Liver (tissue), 9 donors: ENCODE results near the gene CASZ1. TPM values are rescaled to one million over a fixed set of nuclear protein-coding genes. Genes with fewer than 3 reads are reported as not detected.

Source experiments
- DNase-seq: peaks from one replicate; pipeline ENCODE4 v3.0.0-alpha.2; 2017; ENCODE audit warnings: low spot score
- H3K27ac ChIP-seq, 2 donors: one replicate each; pipeline ENCODE4 v1.7.0; 2013; ENCODE audit warnings: inconsistent platforms in 2 of 2, low read length in 2 of 2, control low read depth in 1 of 2, low read depth in 1 of 2, mild to moderate bottlenecking in 1 of 2
- H3K27me3 ChIP-seq, 4 donors: one replicate each; pipeline versions ENCODE4 v1.6.1 to v1.7.0; 2013; ENCODE audit warnings: low read length in 3 of 4, inconsistent platforms in 1 of 4, mild to moderate bottlenecking in 1 of 4, moderate library complexity in 1 of 4; ENCODE audit not compliant: control insufficient read depth in 4 of 4, insufficient read depth in 4 of 4
- H3K36me3 ChIP-seq, 4 donors: one replicate each; pipeline versions ENCODE4 v1.6.1 to v1.7.0; 2013; ENCODE audit warnings: low read length in 3 of 4, mild to moderate bottlenecking in 3 of 4, low read depth in 1 of 4, moderate library complexity in 1 of 4; ENCODE audit not compliant: control insufficient read depth in 4 of 4, insufficient read depth in 3 of 4
- H3K4me1 ChIP-seq, 4 donors: one replicate each; pipeline versions ENCODE4 v1.6.1 to v1.7.0; 2013; ENCODE audit warnings: low read length in 3 of 4, mild to moderate bottlenecking in 3 of 4, moderate library complexity in 1 of 4; ENCODE audit not compliant: control insufficient read depth in 4 of 4, insufficient read depth in 4 of 4
- H3K4me3 ChIP-seq, 3 donors: one replicate each; pipeline versions ENCODE4 v1.6.1 to v1.7.0; 2013; ENCODE audit warnings: low read length in 3 of 3, control low read depth in 1 of 3, low read depth in 1 of 3, mild to moderate bottlenecking in 1 of 3
- H3K9ac ChIP-seq, 2 donors: one replicate each; pipeline ENCODE4 v1.7.0; 2013; ENCODE audit warnings: low read length in 2 of 2, mild to moderate bottlenecking in 2 of 2, moderate library complexity in 2 of 2, control low read depth in 1 of 2, low read depth in 1 of 2
- H3K9me3 ChIP-seq, 4 donors: one replicate each; pipeline versions ENCODE4 v1.6.1 to v1.7.0; 2013; ENCODE audit warnings: low read length in 3 of 4; ENCODE audit not compliant: control insufficient read depth in 4 of 4
- EGR1 ChIP-seq, 2 donors: IDR thresholded peaks; 2 replicates each; pipeline ENCODE4 v1.6.1; 2016 to 2018; ENCODE audit warnings: antibody characterized with exemption in 2 of 2, low read depth in 2 of 2
- FOXA2 ChIP-seq: IDR thresholded peaks from 2 replicates; pipeline ENCODE4 v1.6.1; 2016; ENCODE audit warnings: antibody characterized with exemption
- GABPA ChIP-seq, 2 donors: IDR thresholded peaks in 1 of 2; conservative IDR thresholded peaks in 1 of 2; 2 replicates each; pipeline ENCODE4 v1.6.1; 2016; ENCODE audit warnings: antibody characterized with exemption in 2 of 2, mild to moderate bottlenecking in 1 of 2, moderate library complexity in 1 of 2
- HNF4A ChIP-seq, 2 donors: conservative IDR thresholded peaks; 2 replicates each; pipeline ENCODE4 v1.6.1; 2016; ENCODE audit warnings: antibody characterized with exemption in 2 of 2, mild to moderate bottlenecking in 2 of 2
- JUND ChIP-seq, 2 donors: IDR thresholded peaks; 2 replicates each; pipeline ENCODE4 v1.6.1; 2016; ENCODE audit warnings: antibody characterized with exemption in 2 of 2
- MAX ChIP-seq: IDR thresholded peaks from 2 replicates; pipeline ENCODE4 v1.6.1; 2016; ENCODE audit warnings: antibody characterized with exemption
- NR2F2 ChIP-seq: IDR thresholded peaks from 2 replicates; pipeline ENCODE4 v1.6.1; 2016; ENCODE audit warnings: antibody characterized with exemption
- RAD21 ChIP-seq, 2 donors: IDR thresholded peaks; 2 replicates each; pipeline ENCODE4 v1.6.1; 2016; ENCODE audit warnings: antibody characterized with exemption in 2 of 2, mild to moderate bottlenecking in 2 of 2
- RXRA ChIP-seq, 2 donors: IDR thresholded peaks; 2 replicates each; pipeline ENCODE4 v1.6.1; 2017 to 2018; ENCODE audit warnings: antibody characterized with exemption in 2 of 2, mild to moderate bottlenecking in 1 of 2
- SP1 ChIP-seq: IDR thresholded peaks from 2 replicates; pipeline ENCODE4 v1.6.1; 2018; ENCODE audit warnings: antibody characterized with exemption, mild to moderate bottlenecking
- TAF1 ChIP-seq: conservative IDR thresholded peaks from 2 replicates; pipeline ENCODE4 v1.6.1; 2016; ENCODE audit warnings: antibody characterized with exemption, mild to moderate bottlenecking
- YY1 ChIP-seq: IDR thresholded peaks from 2 replicates; pipeline ENCODE4 v1.6.1; 2016; ENCODE audit warnings: antibody characterized with exemption, mild to moderate bottlenecking
- WGBS: extraction: QIAGEN DNeasy Blood & Tissue Kit; methylation state at CpG from one replicate; pipeline ENCODE4 v1.1.7; 2013; 5-methylcytosine and 5-hydroxymethylcytosine counted together
- polyA plus RNA-seq, 2 donors: library from polyadenylated mRNA; stranded (reverse) in 1 of 2; unstranded in 1 of 2; fragments of 200-250 nt in 1 of 2; fragments of >200 nt in 1 of 2; fragmentation: Nextera tagmentation in 1 of 2; extraction: Ambion mirVana in 1 of 2; gene quantifications; one replicate each; pipeline versions ENCODE4 v1.2.1 to v1.2.3, GENCODE V29; 2013 to 2015
- total RNA-seq, 2 donors: library from RNA; depleted of rRNA; stranded (reverse); fragments of >200 nt; gene quantifications; one replicate each; pipeline ENCODE4 v1.2.3, GENCODE V29; 2014
- TF ChIP-seq, protein P1 (sequence below): fragments of 150-350 bp; IDR thresholded peaks from 2 replicates; pipeline ENCODE4 v1.5.1; 2017; ENCODE audit warnings: improper control_type of control experiment, low read depth, low read length; ENCODE audit not compliant: missing input control
- TF ChIP-seq, protein P2 (sequence below): IDR thresholded peaks from 2 replicates; pipeline ENCODE4 v1.6.1; 2016; ENCODE audit warnings: antibody characterized with exemption
- TF ChIP-seq, protein P3 (sequence below): IDR thresholded peaks from 2 replicates; pipeline ENCODE4 v1.6.1; 2016; ENCODE audit warnings: antibody characterized with exemption, mild to moderate bottlenecking
- TF ChIP-seq, protein P4 (sequence below): IDR thresholded peaks from 2 replicates; pipeline ENCODE4 v1.6.1; 2016; ENCODE audit warnings: antibody characterized with exemption
- donor health status: healthy.
- donor health status: healthy.
- donor health status: healthy.
- donor health status: healthy.
- donor health status: healthy.

CASZ1 gene
- total and polyA plus RNA-seq, 4 donors, result 1.0 to 3.5 (median 1.9) TPM

DNA sequence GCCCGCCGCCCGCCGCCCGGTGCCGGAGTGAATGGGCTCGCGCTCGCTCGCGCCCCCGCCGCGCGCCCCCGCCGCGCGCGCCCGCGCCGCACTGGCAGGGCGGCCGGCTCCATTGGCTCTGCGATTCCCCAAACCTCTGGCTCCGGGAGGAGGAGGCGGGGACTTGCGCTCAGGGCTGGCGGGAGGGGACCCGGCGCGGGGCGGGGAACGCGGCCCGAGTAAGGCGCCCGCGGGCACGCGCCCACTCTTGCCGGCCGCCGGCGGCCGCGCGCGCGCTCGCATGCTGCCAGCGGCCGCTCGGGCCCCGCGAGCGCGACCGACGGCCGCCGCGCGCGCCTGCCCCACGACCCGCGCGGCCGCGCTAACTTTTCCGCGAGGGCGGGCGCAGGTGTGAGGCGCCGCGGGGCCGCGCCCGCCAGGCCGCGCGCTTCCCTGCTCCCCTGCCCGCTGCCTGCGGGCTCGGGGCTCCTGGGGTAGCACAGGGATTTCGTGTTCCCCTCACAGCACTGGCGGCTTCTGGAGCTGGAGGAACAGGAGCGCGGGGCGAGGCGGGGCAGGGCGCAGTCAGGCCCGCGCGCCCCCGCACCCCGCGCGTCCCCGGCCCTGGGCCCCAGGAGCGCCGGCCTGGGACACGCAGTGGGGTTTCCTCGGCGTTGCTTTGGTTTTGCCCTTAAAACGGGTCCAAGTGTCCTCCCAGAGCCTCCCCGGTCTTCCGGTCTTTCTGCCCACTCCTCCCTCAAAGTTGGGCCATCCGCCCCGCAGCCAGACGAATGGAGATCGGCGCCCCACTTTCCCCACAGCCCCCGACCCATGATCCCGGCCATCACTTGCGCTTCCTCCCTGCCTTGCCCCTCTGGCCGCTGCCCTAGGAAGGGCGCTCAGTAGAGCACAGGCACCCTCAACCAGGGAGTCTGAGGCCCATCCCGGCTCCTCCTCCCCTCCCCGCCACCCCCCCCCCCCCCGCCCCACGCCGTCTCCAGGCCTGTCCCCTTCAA is 101.5 kb downstream of the CASZ1 start:
- H3K4me3 ChIP-seq, result peak overlapping the region in 2 of 3 donors; percentile 43 to 87
- H3K27me3 ChIP-seq, result no peaks in the 10 kb centered on the region
- H3K4me1 ChIP-seq, result peaks cover 0 to 13% (median 10%) of the 10 kb centered on the region in 4 donors
- H3K27ac ChIP-seq, result peak overlapping the region; percentile 67 to 83
- peak; percentile 75 for DNase-seq
- no peak overlapping the region for H3K9ac ChIP-seq
- H3K36me3 ChIP-seq, result no peaks in the 10 kb centered on the region
- TF ChIP-seq, protein P1, sequence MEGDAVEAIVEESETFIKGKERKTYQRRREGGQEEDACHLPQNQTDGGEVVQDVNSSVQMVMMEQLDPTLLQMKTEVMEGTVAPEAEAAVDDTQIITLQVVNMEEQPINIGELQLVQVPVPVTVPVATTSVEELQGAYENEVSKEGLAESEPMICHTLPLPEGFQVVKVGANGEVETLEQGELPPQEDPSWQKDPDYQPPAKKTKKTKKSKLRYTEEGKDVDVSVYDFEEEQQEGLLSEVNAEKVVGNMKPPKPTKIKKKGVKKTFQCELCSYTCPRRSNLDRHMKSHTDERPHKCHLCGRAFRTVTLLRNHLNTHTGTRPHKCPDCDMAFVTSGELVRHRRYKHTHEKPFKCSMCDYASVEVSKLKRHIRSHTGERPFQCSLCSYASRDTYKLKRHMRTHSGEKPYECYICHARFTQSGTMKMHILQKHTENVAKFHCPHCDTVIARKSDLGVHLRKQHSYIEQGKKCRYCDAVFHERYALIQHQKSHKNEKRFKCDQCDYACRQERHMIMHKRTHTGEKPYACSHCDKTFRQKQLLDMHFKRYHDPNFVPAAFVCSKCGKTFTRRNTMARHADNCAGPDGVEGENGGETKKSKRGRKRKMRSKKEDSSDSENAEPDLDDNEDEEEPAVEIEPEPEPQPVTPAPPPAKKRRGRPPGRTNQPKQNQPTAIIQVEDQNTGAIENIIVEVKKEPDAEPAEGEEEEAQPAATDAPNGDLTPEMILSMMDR, result no peak
- TF ChIP-seq JUND (IDR thresholded peaks at IDR 0.05) (no peak), EGR1 (IDR thresholded peaks at IDR 0.05; ENCODE audit: low read depth in 2 of 2) (no peak), TAF1 (no peak), HNF4A (conservative IDR thresholded peaks at IDR 0.05) (no peak), NR2F2 (no peak), RAD21 (IDR thresholded peaks at IDR 0.05) (no peak), GABPA (IDR thresholded peaks at IDR 0.05 in 1 of 2, conservative IDR thresholded peaks at IDR 0.05 in 1 of 2) (no peak), SP1 (no peak), FOXA2 (no peak), YY1 (no peak), MAX (no peak), RXRA (IDR thresholded peaks at IDR 0.05) (no peak)
- TF ChIP-seq, protein P2, sequence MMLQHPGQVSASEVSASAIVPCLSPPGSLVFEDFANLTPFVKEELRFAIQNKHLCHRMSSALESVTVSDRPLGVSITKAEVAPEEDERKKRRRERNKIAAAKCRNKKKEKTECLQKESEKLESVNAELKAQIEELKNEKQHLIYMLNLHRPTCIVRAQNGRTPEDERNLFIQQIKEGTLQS, result no peak
- TF ChIP-seq, protein P3, sequence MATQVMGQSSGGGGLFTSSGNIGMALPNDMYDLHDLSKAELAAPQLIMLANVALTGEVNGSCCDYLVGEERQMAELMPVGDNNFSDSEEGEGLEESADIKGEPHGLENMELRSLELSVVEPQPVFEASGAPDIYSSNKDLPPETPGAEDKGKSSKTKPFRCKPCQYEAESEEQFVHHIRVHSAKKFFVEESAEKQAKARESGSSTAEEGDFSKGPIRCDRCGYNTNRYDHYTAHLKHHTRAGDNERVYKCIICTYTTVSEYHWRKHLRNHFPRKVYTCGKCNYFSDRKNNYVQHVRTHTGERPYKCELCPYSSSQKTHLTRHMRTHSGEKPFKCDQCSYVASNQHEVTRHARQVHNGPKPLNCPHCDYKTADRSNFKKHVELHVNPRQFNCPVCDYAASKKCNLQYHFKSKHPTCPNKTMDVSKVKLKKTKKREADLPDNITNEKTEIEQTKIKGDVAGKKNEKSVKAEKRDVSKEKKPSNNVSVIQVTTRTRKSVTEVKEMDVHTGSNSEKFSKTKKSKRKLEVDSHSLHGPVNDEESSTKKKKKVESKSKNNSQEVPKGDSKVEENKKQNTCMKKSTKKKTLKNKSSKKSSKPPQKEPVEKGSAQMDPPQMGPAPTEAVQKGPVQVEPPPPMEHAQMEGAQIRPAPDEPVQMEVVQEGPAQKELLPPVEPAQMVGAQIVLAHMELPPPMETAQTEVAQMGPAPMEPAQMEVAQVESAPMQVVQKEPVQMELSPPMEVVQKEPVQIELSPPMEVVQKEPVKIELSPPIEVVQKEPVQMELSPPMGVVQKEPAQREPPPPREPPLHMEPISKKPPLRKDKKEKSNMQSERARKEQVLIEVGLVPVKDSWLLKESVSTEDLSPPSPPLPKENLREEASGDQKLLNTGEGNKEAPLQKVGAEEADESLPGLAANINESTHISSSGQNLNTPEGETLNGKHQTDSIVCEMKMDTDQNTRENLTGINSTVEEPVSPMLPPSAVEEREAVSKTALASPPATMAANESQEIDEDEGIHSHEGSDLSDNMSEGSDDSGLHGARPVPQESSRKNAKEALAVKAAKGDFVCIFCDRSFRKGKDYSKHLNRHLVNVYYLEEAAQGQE, result no peak
- TF ChIP-seq, protein P4, sequence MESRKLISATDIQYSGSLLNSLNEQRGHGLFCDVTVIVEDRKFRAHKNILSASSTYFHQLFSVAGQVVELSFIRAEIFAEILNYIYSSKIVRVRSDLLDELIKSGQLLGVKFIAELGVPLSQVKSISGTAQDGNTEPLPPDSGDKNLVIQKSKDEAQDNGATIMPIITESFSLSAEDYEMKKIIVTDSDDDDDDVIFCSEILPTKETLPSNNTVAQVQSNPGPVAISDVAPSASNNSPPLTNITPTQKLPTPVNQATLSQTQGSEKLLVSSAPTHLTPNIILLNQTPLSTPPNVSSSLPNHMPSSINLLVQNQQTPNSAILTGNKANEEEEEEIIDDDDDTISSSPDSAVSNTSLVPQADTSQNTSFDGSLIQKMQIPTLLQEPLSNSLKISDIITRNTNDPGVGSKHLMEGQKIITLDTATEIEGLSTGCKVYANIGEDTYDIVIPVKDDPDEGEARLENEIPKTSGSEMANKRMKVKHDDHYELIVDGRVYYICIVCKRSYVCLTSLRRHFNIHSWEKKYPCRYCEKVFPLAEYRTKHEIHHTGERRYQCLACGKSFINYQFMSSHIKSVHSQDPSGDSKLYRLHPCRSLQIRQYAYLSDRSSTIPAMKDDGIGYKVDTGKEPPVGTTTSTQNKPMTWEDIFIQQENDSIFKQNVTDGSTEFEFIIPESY, result no peak
- H3K9me3 ChIP-seq, result no peaks in the 10 kb centered on the region
- WGBS, result 7% methylated on average over 126 of the region's 126 CpGs
